ENCODE data around the gene SSR4. TPM values are rescaled to one million over a fixed set of nuclear protein-coding genes. Genes with fewer than 3 reads are reported as not detected.

Gene SSR4
- total and polyA plus RNA-seq, 4 donors, result 125 to 459 (median 304) TPM

DNA sequence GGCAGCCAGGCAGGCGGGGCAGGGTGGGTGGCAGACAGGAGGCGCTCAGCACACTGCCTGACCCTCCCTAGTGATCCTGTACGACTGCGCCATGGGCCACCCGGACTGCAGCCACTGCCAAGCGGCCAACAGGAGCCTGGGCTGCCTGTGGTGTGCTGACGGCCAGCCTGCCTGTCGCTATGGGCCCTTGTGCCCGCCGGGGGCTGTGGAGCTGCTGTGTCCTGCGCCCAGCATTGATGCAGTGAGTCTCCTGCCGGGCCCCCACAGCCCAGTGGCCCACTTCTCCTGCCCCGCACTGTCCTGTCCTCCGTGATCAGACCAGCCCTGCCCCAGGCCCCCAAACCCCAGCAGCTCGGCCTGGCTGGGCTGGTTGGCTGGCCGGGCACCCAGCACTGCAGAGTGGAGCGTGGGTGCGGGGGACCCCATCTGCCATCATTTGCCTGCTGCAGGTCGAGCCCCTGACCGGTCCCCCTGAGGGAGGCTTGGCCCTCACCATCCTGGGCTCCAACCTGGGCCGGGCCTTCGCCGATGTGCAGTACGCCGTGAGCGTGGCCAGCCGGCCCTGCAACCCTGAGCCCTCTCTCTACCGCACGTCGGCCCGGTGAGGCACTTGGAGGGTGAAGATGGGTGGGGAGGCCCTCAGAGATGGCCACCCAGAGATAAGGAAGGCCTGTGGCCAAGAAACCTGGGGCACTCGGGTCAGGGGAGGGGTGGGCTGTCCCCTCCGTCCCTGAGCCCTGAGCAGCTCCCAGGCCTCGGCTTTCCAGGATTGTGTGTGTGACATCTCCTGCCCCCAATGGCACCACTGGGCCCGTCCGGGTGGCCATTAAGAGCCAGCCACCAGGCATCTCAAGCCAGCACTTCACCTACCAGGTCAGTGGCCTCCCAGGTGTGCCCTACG lies 22.8 kb upstream of the SSR4 start:
- H3K27ac ChIP-seq (ENCODE audit: low read depth in 1 of 2, low read length in 2 of 2), result no peak overlapping the region
- H3K4me1 ChIP-seq (ENCODE audit: control insufficient read depth in 4 of 4, insufficient read depth in 4 of 4, low read length in 3 of 4), result no peaks in the 10 kb centered on the region
- no peaks in the 10 kb centered on the region for H3K36me3 ChIP-seq (ENCODE audit: control insufficient read depth in 4 of 4, insufficient read depth in 3 of 4, low read depth in 1 of 4, low read length in 3 of 4)
- no peak overlapping the region for H3K4me3 ChIP-seq (ENCODE audit: low read depth in 1 of 3, low read length in 3 of 3)
- no peaks in the 10 kb centered on the region for H3K27me3 ChIP-seq (ENCODE audit: control insufficient read depth in 4 of 4, insufficient read depth in 4 of 4, low read length in 3 of 4)
- DNase-seq (ENCODE audit: low spot score), result no peak
- no peaks in the 10 kb centered on the region for H3K9me3 ChIP-seq (ENCODE audit: control insufficient read depth in 4 of 4, low read length in 3 of 4)
- TF ChIP-seq HNF4G (IDR thresholded peaks at IDR 0.05) (no peak), YY1 (IDR thresholded peaks at IDR 0.05) (no peak), GABPA (IDR thresholded peaks at IDR 0.05 in 1 of 2, conservative IDR thresholded peaks at IDR 0.05 in 1 of 2) (no peak), JUND (IDR thresholded peaks at IDR 0.05) (no peak), NR2F2 (IDR thresholded peaks at IDR 0.05) (no peak), SP1 (IDR thresholded peaks at IDR 0.05) (no peak)
- TF ChIP-seq, protein P1, sequence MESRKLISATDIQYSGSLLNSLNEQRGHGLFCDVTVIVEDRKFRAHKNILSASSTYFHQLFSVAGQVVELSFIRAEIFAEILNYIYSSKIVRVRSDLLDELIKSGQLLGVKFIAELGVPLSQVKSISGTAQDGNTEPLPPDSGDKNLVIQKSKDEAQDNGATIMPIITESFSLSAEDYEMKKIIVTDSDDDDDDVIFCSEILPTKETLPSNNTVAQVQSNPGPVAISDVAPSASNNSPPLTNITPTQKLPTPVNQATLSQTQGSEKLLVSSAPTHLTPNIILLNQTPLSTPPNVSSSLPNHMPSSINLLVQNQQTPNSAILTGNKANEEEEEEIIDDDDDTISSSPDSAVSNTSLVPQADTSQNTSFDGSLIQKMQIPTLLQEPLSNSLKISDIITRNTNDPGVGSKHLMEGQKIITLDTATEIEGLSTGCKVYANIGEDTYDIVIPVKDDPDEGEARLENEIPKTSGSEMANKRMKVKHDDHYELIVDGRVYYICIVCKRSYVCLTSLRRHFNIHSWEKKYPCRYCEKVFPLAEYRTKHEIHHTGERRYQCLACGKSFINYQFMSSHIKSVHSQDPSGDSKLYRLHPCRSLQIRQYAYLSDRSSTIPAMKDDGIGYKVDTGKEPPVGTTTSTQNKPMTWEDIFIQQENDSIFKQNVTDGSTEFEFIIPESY (IDR thresholded peaks at IDR 0.05), result no peak
- H3K9ac ChIP-seq (ENCODE audit: low read depth in 1 of 2, low read length in 2 of 2), result no peak overlapping the region
- WGBS, result 88% methylated on average over 37 of the region's 37 CpGs

DNA sequence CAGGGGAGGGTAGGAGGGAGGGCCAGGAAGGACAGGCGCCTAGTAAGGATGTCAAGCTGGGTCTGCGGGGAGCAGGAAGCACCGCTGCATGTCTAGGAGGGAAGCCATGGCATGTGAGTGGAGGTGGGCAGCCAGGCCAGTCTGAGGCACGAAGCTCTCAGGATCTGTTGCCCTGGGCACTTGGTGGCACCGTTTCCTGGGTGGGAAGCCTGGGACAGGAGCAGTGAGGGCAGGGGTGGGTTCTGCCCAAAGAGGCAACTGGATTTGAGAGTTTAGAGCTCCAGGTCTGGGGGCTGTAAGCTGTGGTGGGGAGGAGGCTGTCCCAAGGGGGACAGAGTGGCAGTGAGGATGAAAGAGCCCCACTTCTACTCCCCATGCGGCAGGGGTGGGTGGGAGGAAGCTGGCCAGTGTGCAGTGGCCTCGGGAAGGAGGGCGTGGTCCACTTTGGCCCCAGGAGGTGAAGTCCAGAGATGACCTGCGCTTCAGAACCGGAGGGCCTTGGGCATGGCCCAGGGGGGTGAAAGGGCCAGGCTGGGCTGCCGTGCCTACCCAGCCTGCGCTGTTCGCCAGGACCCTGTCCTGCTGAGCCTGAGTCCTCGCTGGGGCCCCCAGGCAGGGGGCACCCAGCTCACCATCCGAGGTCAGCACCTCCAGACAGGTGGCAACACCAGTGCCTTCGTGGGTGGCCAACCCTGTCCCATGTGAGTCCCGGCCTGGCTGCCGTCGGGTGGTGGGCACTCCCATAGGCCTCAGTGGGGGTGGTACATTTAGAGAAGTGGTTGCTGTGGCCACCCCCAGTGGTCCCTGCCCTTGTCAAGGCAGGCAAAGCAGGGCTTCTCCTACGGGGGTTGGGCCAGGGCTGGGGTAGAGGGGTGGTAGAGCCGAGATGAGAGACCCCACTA lies 21.9 kb upstream of the SSR4 start:
- no peaks in the 10 kb centered on the region for H3K36me3 ChIP-seq (ENCODE audit: control insufficient read depth in 4 of 4, insufficient read depth in 3 of 4, low read depth in 1 of 4, low read length in 3 of 4)
- no peak for DNase-seq (ENCODE audit: low spot score)
- TF ChIP-seq, protein P2, sequence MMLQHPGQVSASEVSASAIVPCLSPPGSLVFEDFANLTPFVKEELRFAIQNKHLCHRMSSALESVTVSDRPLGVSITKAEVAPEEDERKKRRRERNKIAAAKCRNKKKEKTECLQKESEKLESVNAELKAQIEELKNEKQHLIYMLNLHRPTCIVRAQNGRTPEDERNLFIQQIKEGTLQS (IDR thresholded peaks at IDR 0.05), result no peak
- TF ChIP-seq RAD21 (IDR thresholded peaks at IDR 0.05), result no peak
- no peak for TF ChIP-seq EGR1 (IDR thresholded peaks at IDR 0.05; ENCODE audit: low read depth in 2 of 2)
- TF ChIP-seq, protein P3, sequence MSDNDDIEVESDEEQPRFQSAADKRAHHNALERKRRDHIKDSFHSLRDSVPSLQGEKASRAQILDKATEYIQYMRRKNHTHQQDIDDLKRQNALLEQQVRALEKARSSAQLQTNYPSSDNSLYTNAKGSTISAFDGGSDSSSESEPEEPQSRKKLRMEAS (IDR thresholded peaks at IDR 0.05), result no peak
- no peak for TF ChIP-seq RXRA (IDR thresholded peaks at IDR 0.05)
- TF ChIP-seq FOXA2 (IDR thresholded peaks at IDR 0.05), result no peak
- TF ChIP-seq TAF1 (conservative IDR thresholded peaks at IDR 0.05), result no peak
- TF ChIP-seq, protein P1 (IDR thresholded peaks at IDR 0.05), result no peak
- no peak for TF ChIP-seq GABPA (IDR thresholded peaks at IDR 0.05 in 1 of 2, conservative IDR thresholded peaks at IDR 0.05 in 1 of 2)
- no peaks in the 10 kb centered on the region for H3K9me3 ChIP-seq (ENCODE audit: control insufficient read depth in 4 of 4, low read length in 3 of 4)
- H3K4me3 ChIP-seq (ENCODE audit: low read depth in 1 of 3, low read length in 3 of 3), result no peak overlapping the region
- no peaks in the 10 kb centered on the region for H3K27me3 ChIP-seq (ENCODE audit: control insufficient read depth in 4 of 4, insufficient read depth in 4 of 4, low read length in 3 of 4)
- 82% methylated on average over 21 of the region's 21 CpGs for WGBS
- no peak overlapping the region for H3K9ac ChIP-seq (ENCODE audit: low read depth in 1 of 2, low read length in 2 of 2)
- H3K27ac ChIP-seq (ENCODE audit: low read depth in 1 of 2, low read length in 2 of 2), result no peak overlapping the region
- H3K4me1 ChIP-seq (ENCODE audit: control insufficient read depth in 4 of 4, insufficient read depth in 4 of 4, low read length in 3 of 4), result no peaks in the 10 kb centered on the region

Data from liver (tissue), 9 donors.